T-helper 22 cell (primary cell): ENCODE results near the gene TBX5.

Source experiments
- DNase-seq: peaks from one replicate; pipeline ENCODE4 v3.0.0-alpha.2; 2020; ENCODE audit warnings: low read depth

Gene TBX5

GRCh38 chr12:114320968-114321367 lies 85.0 kb downstream of the TBX5 start:
- no peak for DNase-seq

- DNase-seq, result no peak
Measured at GRCh38 chr12:114320101-114320500, 85.8 kb downstream of the TBX5 start.

GRCh38 chr12:114319422-114319821 lies 86.5 kb downstream of the TBX5 start:
- no peak for DNase-seq

- DNase-seq, result no peak
Measured at GRCh38 chr12:114318984-114319383, 87.0 kb downstream of the TBX5 start.

GRCh38 chr12:114316076-114316475 lies 89.9 kb downstream of the TBX5 start:
- no peak for DNase-seq

- DNase-seq, result no peak
Measured at GRCh38 chr12:114314974-114315720, 90.8 kb downstream of the TBX5 start.

GRCh38 chr12:114314403-114314802 lies 91.5 kb downstream of the TBX5 start:
- no peak for DNase-seq

- no peak for DNase-seq
Measured at GRCh38 chr12:114313910-114314309, 92.0 kb downstream of the TBX5 start.

- DNase-seq, result no peak
Measured at GRCh38 chr12:114311974-114312373, 94.0 kb downstream of the TBX5 start.

- no peak for DNase-seq
Measured at GRCh38 chr12:114306646-114307045, 99.3 kb downstream of the TBX5 start.

GRCh38 chr12:114305446-114305845 lies 100.5 kb downstream of the TBX5 start:
- no peak for DNase-seq
